GM10248 (cell line): Measurements from ENCODE around the gene FLCN.

Source experiments
- CTCF ChIA-PET: fragments of 300-600 bp; sonication (Branson Sonifier 250); formaldehyde crosslinking; extraction: SDS; loops from one replicate; lab custom pipeline; 2021; ENCODE audit warnings: antibody characterized with exemption; lab: Yijun Ruan, JAX
- POLR2A ChIA-PET: fragments of 350-650 bp; sonication (Branson Sonifier 250); formaldehyde crosslinking; extraction: SDS; loops from one replicate; lab custom pipeline; 2020; ENCODE audit warnings: antibody characterized with exemption; lab: Yijun Ruan, JAX
- DNase-seq: peaks from one replicate; pipeline ENCODE4 v3.0.0; 2012; ENCODE audit errors: extremely low spot score
- CTCF ChIP-seq: IDR thresholded peaks from 2 replicates; pipeline ENCODE4 v1.5.1; 2012; ENCODE audit warnings: mild to moderate bottlenecking, low read depth; ENCODE audit errors: extremely low read depth, missing control alignments, control extremely low read depth

The FLCN gene

GRCh38 chr17:17191961-17192381, 45.0 kb downstream of the FLCN start:
- no peak for TF ChIP-seq CTCF
- ChIA-PET CTCF (interaction anchor here (0.7 to 1.2 kb wide), 3 partner anchors 11 to 450 kb away, joined by 3 to 4 read pairs (median 3); no protein-coding TSS in a partner anchor), POLR2A (no interaction called here)
- no peak for DNase-seq

DNA sequence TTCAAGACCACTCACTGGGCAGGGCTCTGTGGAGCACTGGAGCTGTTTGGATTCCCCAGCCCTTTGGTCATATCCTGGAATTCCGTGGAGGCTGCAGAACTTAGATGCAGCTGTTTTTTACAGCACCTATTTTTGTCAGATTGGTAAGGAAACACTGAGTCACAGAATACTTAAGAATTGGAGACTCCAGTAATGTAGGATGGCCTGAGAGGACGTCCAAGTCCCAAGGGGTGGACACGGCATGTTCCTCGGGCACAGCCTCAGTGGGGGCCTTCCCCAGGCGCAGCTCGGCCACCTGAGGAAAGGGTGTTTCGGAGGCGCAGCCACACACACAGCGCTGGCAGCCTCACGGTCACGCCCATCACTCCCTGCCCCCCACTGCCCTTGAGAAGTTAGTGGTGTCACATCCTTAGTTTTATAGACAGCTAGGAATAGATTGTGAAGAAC, 45.6 kb downstream of the FLCN start:
- CTCF ChIA-PET, result interaction anchor here (0.9 kb wide), 1 partner anchor 10 kb away, joined by 4 read pairs; no protein-coding TSS in a partner anchor
- POLR2A ChIA-PET, result no interaction called here
- TF ChIP-seq CTCF, result no peak
- DNase-seq, result no peak

DNA sequence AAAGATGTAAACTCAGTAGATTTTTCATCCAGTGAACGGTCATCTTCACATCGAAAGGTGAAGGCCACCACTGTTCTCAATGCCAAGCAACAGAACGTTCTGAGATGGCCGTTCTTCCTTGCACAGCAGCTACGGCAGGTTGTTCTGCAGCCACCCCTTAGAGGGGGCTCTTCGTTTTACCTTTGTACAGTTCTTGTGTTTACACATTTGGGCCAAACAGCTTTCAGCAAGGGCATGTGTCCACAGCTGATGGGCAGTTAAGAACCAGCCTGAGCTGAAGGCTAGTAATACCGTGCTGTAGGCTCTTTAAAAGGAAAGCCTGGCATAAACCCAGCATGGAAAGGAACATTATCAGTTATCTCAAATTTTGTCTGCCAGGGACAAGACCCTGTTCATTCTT, 46.8 kb downstream of the FLCN start:
- CTCF ChIA-PET, result interaction anchor here (1.0 kb wide), 1 partner anchor 9 kb away, joined by 3 read pairs; no protein-coding TSS in a partner anchor
- DNase-seq, result no peak
- POLR2A ChIA-PET, result interaction anchor here (0.9 kb wide), 1 partner anchor 46 kb away, joined by 4 read pairs; no protein-coding TSS in a partner anchor
- TF ChIP-seq CTCF, result no peak

GRCh38 chr17:17189559-17189958, 47.4 kb downstream of the FLCN start:
- no peak for DNase-seq
- TF ChIP-seq CTCF, result no peak
- POLR2A ChIA-PET, result interaction anchor here (0.6 to 0.9 kb wide), 3 partner anchors 11 to 46 kb away, joined by 3 to 4 read pairs (median 4); no protein-coding TSS in a partner anchor
- CTCF ChIA-PET, result no interaction called here

DNA sequence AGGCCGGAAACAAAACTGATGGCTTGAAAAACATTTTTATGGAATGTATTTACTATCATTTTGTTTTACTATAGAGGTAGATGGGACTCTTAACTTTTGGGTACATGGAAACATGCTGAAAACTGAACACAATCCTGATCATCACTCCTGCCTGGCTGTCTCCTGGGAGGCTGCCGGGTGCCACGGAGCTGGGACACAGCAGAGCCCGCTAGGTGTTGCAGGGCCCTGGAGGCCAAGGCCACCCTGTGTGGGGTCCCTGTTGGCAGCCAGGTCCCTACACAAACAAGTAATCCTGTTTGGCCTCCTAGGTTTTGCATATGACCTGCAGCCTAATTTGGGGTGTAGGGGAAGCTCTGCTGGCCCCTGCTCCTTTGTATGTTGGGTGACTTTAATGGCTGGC, 48.4 kb downstream of the FLCN start:
- no peak for DNase-seq
- ChIA-PET CTCF (interaction anchor here (0.9 to 1.8 kb wide), 3 partner anchors 9 to 47 kb away, joined by 3 to 6 read pairs (median 4); no protein-coding TSS in a partner anchor), POLR2A (no interaction called here)
- no peak for TF ChIP-seq CTCF

GRCh38 chr17:17186551-17187505, 50.1 kb downstream of the FLCN start:
- TF ChIP-seq CTCF, result no peak
- CTCF ChIA-PET, result interaction anchor here (1.8 kb wide), 1 partner anchor 11 kb away, joined by 6 read pairs; no protein-coding TSS in a partner anchor
- POLR2A ChIA-PET, result no interaction called here
- DNase-seq, result no peak
